ENCODE data around the gene PPFIBP2.

Gene PPFIBP2

GRCh38 chr11:7670641-7671040 is 156.8 kb downstream of the PPFIBP2 start:
- DNase-seq: no peak

- DNase-seq: no peak
These were observed 157.8 kb downstream of the PPFIBP2 start for GRCh38 chr11:7671347-7672215.

- no peak for DNase-seq
These were observed 158.6 kb downstream of the PPFIBP2 start for GRCh38 chr11:7672276-7672959.

GRCh38 chr11:7672960-7673723 is 159.3 kb downstream of the PPFIBP2 start, which contains the start of gene CYB5R2:
TSS of gene CYB5R2 (minus strand) at chr11:7673500. CDS start at chr11:7672825, 675 bp downstream.
- no peak for DNase-seq

GRCh38 chr11:7673724-7674434 is 160.1 kb downstream of the PPFIBP2 start:
- no peak for DNase-seq

GRCh38 chr11:7675631-7676030 is 161.8 kb downstream of the PPFIBP2 start:
- DNase-seq: no peak

GRCh38 chr11:7677071-7677470 is 163.3 kb downstream of the PPFIBP2 start:
- DNase-seq: no peak

GRCh38 chr11:7677796-7678201 is 164.0 kb downstream of the PPFIBP2 start:
- DNase-seq: no peak

GRCh38 chr11:7683571-7683970 is 169.8 kb downstream of the PPFIBP2 start:
- DNase-seq: no peak

GRCh38 chr11:7686761-7687160 is 173.0 kb downstream of the PPFIBP2 start:
- no peak for DNase-seq

- DNase-seq: no peak
These were observed 173.6 kb downstream of the PPFIBP2 start for GRCh38 chr11:7687386-7687785.

GRCh38 chr11:7688238-7688826 is 174.5 kb downstream of the PPFIBP2 start:
- no peak for DNase-seq

- DNase-seq: no peak
These were observed 175.4 kb downstream of the PPFIBP2 start for GRCh38 chr11:7689239-7689638.

- no peak for DNase-seq
These were observed 176.8 kb downstream of the PPFIBP2 start for GRCh38 chr11:7690648-7691047.

- DNase-seq: no peak
These were observed 178.1 kb downstream of the PPFIBP2 start for GRCh38 chr11:7691759-7692350.

- DNase-seq: no peak
These were observed 178.6 kb downstream of the PPFIBP2 start for GRCh38 chr11:7692426-7692825.

- no peak for DNase-seq
These were observed 180.4 kb downstream of the PPFIBP2 start for GRCh38 chr11:7694235-7694634.

- DNase-seq: no peak
These were observed 182.6 kb downstream of the PPFIBP2 start for GRCh38 chr11:7696424-7696823.
